CD4-positive, alpha-beta T cell treated with Interleukin-17A for 1 hour (primary cell): ENCODE data around the gene PTBP3.
A peak's percentile ranks its signal among the peaks of the same experiment; 100 is the strongest.
"Not testable (repeated sequence)": the region's sequence is repeated elsewhere in the genome, so short reads cannot be mapped to it uniquely, and the experiment has no call there.

Experiments used
- DNase-seq: peaks from one replicate; pipeline ENCODE4 v3.0.0-alpha.2; 2020

Gene PTBP3, protein sequence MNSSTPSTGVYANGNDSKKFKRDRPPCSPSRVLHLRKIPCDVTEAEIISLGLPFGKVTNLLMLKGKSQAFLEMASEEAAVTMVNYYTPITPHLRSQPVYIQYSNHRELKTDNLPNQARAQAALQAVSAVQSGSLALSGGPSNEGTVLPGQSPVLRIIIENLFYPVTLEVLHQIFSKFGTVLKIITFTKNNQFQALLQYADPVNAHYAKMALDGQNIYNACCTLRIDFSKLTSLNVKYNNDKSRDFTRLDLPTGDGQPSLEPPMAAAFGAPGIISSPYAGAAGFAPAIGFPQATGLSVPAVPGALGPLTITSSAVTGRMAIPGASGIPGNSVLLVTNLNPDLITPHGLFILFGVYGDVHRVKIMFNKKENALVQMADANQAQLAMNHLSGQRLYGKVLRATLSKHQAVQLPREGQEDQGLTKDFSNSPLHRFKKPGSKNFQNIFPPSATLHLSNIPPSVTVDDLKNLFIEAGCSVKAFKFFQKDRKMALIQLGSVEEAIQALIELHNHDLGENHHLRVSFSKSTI

DNA sequence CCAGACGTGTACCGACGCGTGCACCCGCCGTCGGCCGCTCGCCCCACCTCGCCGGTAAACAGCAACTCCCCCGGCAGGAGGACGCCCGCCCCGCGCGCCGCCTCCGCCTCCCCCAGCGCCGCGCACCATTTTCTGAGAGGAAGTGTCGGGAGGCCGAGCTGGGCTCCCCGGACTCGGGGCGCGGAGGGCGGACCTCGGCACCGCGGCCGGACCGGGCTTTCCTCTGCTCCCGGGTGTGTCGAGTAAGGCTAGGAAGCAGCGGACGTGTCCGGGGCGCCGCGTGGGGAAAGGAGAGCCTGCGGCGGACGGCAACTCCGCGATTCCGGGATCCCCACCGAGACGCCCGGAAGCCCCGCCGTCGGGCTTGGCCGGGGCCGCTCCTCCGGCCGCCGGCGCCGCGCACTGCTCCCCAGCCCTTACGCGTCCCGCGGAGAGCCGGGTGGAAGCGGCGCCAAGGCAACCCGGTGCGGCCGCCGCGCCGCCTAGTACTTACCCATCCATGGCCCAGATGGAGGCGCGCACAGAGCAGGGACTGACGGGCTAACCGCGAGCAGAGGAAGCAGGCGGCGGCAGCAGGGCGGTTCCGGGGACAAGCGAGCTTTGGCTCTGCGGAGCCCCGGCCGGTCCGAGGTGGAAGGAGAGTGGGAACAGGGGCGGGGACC lies at the start of gene PTBP3:
PTBP3 (minus strand) TSS at position 643 of the 662 bp plus-strand sequence. CDS start 35,754 bp downstream, outside the sequence.
- peak; percentile 82 for DNase-seq

GRCh38 chr9:112382501-112383364 lies 49.3 kb upstream of the PTBP3 start:
- DNase-seq, result no peak

- no peak for DNase-seq
These were observed 48.6 kb upstream of the PTBP3 start for GRCh38 chr9:112382066-112382465.

DNA sequence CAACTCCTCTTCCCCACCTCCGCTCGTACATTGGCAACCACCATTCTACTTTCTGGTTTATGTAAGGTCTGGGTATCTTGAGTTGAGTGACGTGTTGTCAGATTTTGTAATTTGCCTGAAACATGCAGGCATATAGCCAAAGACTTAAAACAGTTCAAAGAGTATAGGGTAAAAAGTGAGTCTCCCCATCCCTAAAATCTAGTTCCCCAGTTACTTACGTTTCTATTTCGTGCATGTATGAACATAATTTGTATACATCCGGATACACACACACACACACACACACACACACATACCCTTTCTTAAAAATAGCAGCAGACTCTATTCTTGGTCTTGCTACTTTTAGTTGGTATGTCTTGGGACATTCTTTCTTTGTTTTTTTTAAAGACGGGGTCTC lies 47.4 kb upstream of the PTBP3 start:
- DNase-seq, result peak; percentile 19

GRCh38 chr9:112380102-112380824 lies 46.8 kb upstream of the PTBP3 start, which contains the start of gene HSDL2:
Gene HSDL2 (plus strand): TSS chr9:112380108. CDS start chr9:112380164, 56 bp downstream.
- DNase-seq, result no peak

GRCh38 chr9:112379177-112380101 lies 46.0 kb upstream of the PTBP3 start:
- peak; percentile 98 for DNase-seq

DNA sequence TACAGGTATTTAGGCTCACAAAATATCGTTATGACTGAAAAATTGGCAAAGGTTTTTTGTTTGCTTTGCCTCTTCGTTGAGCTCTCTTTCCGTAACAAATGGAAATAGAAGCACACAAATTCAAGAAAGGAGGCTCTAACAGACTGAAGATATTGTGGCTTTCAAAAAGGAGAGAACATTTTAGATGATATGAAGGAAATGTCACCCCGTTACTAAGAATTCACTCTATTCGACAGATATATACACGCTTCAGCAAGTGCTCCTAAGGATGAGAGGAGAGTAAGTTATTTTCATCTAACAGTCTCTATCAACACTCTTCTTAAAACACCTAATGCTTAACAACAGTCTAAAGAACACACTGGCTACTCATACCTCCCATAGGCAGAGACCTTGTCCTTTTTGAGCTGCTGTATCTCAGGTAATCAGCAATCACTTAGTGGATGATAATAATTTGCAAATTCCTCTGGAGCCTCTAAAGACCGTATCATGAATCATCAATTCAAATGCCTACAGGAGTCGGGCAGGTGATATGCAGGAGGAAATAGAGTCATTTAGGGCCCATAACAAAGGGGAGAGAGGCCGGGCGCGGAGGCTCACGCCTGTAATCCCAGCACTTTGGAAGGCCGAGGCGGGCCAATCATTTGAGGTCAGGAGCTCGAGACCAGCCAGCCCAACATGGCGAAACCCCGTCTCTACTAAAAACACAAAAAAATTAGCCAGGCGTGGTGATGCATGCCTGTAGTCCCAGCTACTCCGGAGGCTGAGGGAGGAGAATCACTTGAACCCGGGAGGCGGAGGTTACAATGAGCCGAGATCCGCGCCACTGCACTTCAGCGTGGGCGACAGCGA lies 45.1 kb upstream of the PTBP3 start:
- peak; percentile 27 for DNase-seq

DNA sequence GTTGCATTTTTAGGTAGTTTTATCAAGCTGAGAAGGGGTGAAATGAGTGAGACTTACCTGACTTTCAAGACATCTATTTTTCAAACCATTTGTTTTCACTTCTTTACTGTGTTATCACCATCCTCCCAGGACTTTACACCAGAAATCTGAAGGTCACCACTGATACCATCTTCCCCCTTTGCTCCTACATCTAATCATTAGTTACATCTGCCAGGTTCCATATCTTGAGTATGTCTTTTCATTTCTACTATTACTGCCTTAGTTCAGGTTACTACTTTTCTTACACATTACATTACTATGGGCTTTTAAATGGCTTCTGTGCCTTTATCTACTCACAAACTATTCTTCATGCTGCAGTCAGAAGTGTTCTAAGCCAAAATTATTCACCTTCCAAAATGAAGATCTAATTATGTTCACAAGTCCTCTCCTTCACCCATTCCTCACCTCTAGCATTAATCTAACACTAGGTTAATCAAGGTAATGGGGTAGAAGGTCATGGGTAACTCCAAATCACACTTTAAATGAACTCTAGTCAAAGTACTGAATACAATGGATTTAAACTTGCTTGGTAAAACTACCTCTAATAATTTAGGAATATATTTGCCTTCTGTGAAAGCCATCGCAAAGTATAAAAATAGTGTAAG lies 44.4 kb upstream of the PTBP3 start:
- no peak for DNase-seq

DNA sequence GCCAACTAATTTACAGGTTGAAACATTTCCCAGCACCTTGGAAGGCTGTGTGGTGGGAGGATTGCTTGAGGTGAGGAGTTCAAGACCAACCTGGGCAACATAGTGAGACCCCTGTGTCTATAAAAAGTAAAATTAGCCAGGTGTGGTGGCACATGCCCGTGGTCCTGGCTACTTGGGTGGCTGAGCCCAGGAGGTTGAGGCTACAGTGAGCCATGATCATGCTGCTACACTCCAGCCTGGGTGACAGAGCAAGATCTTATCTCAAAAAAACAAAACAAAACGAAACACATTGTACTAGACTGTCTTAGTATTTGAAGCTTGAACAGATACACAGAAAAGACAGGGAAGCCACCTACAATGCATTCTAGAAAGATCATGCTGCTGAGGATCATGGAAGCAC lies 43.7 kb upstream of the PTBP3 start:
- DNase-seq, result peak; percentile 32

- DNase-seq, result no peak
These were observed 41.9 kb upstream of the PTBP3 start for GRCh38 chr9:112375361-112375760.

- not testable (repeated sequence) for DNase-seq
These were observed 40.8 kb upstream of the PTBP3 start for GRCh38 chr9:112374232-112374631.

DNA sequence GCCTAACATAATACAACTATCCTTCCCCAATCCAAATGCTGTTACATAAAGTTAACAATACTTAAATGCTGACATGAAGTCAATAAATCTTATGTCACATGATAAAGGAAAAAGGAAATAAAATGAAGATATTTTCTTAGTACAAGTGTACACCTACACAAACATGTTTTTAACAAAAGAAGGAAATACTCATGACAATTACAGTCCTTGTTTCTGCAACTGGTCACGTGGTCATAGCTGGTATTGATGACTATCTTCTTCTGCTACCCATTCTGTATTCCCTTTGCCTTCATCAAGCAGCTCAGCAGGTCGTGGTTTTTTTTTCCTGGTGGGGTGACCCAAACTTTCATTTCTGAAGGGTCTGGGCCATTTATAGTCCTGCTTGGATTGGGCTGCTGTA lies 40.2 kb upstream of the PTBP3 start:
- not testable (repeated sequence) for DNase-seq

DNA sequence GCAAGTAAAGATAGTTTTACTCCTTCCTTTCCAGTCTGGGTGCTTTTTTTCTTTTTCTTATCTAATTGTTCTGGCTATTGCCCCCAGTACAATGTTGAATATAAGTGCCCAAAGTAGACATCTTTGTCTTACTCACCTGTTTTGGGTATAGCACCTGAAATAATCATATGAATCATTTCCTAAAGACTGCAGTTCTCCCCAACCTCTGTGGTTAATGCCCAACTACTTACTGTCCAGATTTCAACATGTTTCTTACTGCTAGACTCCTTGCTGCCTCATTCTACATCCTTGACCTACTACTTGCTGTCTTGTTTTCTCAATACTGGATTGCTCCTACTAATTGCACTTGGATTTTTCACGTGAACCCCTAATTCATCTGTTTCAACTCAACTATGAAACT lies 37.6 kb upstream of the PTBP3 start:
- DNase-seq, result no peak

DNA sequence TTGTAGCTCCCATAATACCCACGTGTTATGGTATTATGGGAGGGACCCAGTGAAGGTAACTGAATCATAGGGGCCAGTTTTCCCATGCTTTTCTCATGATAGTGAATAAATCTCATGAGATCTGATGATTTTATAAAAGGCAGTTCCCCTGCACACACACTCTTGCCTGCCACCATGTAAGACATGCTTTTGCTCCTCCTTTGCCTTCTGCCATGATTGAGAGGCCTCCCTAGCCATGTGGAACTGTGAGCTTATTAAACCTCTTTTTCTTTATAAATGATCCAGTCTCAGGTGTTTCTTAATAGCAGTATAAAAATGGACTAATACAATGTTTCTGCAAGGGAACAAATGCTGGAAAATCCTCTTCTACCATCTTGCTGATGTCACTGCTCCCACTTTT lies 36.4 kb upstream of the PTBP3 start:
- no peak for DNase-seq

DNA sequence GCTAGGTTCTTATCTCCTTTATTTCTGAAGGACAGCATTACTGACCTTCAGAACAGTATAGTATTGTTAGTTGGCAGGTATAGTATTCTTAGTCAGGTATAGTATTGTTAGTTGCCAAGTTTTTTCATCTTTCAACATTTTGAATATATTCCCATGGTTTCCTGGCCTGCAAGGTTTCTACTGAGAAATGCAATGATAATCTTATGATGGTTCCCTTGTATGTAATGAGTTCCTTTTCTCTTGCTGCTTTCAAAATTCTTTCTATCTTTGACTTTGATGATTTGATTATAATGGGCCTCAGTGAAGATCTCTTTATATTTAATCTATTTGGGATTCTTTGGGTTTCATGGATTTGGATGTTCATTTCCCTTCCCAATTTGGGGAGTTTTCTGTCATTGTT lies 34.0 kb upstream of the PTBP3 start:
- DNase-seq, result no peak

GRCh38 chr9:112366591-112366990 lies 33.2 kb upstream of the PTBP3 start:
- no peak for DNase-seq

GRCh38 chr9:112365257-112365656 lies 31.8 kb upstream of the PTBP3 start:
- DNase-seq, result not testable (repeated sequence)

DNA sequence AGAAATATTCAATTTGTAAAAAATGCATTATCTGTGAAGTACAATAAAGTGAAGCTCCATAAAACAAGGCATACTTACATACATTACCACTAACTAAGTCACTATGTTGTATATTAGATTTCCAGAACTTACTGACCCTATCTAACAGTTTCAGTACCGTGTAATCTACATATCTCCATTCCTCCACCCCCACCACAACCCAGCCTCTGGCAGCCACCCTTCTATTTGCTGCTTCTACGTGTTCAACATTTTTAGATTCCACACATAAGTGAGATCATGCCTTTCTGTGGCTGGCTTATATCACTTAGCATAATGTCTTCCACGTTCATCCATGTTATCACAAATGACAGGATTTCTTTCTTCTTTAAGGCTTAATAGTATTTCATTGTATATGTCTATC lies 31.3 kb upstream of the PTBP3 start:
- DNase-seq, result no peak

GRCh38 chr9:112361601-112362000 lies 28.2 kb upstream of the PTBP3 start:
- DNase-seq, result peak; percentile 69
